HG02763 (cell line): ENCODE measurements around the gene LRRTM1.

ENCODE experiments used
- ATAC-seq: cut with Tn5 transposase; IDR thresholded peaks from one replicate; pipeline ENCODE4 v1.9.1; 2021; ENCODE audit warnings: mild to moderate bottlenecking, moderate library complexity; ENCODE audit not compliant: unreplicated experiment

The LRRTM1 gene

GRCh38 chr2:80303006-80303908, 1.3 kb downstream of the LRRTM1 start:
- ATAC-seq = no peak

GRCh38 chr2:80302314-80303005, 2.1 kb downstream of the LRRTM1 start:
- no peak for ATAC-seq

GRCh38 chr2:80302001-80302313, 2.6 kb downstream of the LRRTM1 start:
- ATAC-seq = no peak

GRCh38 chr2:80300954-80301353, 3.6 kb downstream of the LRRTM1 start:
- no peak for ATAC-seq

GRCh38 chr2:80300346-80300745, 4.2 kb downstream of the LRRTM1 start:
- ATAC-seq = no peak

GRCh38 chr2:80299661-80300060, 4.9 kb downstream of the LRRTM1 start:
- no peak for ATAC-seq

GRCh38 chr2:80298954-80299353, 5.6 kb downstream of the LRRTM1 start:
- ATAC-seq = no peak

GRCh38 chr2:80293039-80293438, 11.5 kb downstream of the LRRTM1 start:
- no peak for ATAC-seq

- no peak for ATAC-seq
Observed at GRCh38 chr2:80292474-80292873, 12.1 kb downstream of the LRRTM1 start.

- no peak for ATAC-seq
Observed at GRCh38 chr2:80291656-80292055, 12.9 kb downstream of the LRRTM1 start.

GRCh38 chr2:80288576-80288975, 16.0 kb downstream of the LRRTM1 start:
- ATAC-seq = no peak

GRCh38 chr2:80281049-80281448, 23.5 kb downstream of the LRRTM1 start:
- no peak for ATAC-seq

- ATAC-seq = no peak
Observed at GRCh38 chr2:80280598-80280997, 24.0 kb downstream of the LRRTM1 start.

- ATAC-seq = no peak
Observed at GRCh38 chr2:80269806-80270205, 34.7 kb downstream of the LRRTM1 start.

GRCh38 chr2:80266231-80266630, 38.3 kb downstream of the LRRTM1 start:
- ATAC-seq = no peak

- ATAC-seq = no peak
Observed at GRCh38 chr2:80259292-80259691, 45.3 kb downstream of the LRRTM1 start.

GRCh38 chr2:80258793-80259192, 45.8 kb downstream of the LRRTM1 start:
- no peak for ATAC-seq

GRCh38 chr2:80258341-80258740, 46.2 kb downstream of the LRRTM1 start:
- no peak for ATAC-seq

GRCh38 chr2:80257450-80257849, 47.1 kb downstream of the LRRTM1 start:
- ATAC-seq = no peak

GRCh38 chr2:80256782-80257167, 47.8 kb downstream of the LRRTM1 start:
- no peak for ATAC-seq

GRCh38 chr2:80255918-80256781, 48.4 kb downstream of the LRRTM1 start:
- no peak for ATAC-seq
